ENCODE measurements around the gene AQP3.
"Not testable (repeated sequence)": the region's sequence is repeated elsewhere in the genome, so short reads cannot be mapped to it uniquely, and the experiment has no call there.

AQP3 gene

DNA sequence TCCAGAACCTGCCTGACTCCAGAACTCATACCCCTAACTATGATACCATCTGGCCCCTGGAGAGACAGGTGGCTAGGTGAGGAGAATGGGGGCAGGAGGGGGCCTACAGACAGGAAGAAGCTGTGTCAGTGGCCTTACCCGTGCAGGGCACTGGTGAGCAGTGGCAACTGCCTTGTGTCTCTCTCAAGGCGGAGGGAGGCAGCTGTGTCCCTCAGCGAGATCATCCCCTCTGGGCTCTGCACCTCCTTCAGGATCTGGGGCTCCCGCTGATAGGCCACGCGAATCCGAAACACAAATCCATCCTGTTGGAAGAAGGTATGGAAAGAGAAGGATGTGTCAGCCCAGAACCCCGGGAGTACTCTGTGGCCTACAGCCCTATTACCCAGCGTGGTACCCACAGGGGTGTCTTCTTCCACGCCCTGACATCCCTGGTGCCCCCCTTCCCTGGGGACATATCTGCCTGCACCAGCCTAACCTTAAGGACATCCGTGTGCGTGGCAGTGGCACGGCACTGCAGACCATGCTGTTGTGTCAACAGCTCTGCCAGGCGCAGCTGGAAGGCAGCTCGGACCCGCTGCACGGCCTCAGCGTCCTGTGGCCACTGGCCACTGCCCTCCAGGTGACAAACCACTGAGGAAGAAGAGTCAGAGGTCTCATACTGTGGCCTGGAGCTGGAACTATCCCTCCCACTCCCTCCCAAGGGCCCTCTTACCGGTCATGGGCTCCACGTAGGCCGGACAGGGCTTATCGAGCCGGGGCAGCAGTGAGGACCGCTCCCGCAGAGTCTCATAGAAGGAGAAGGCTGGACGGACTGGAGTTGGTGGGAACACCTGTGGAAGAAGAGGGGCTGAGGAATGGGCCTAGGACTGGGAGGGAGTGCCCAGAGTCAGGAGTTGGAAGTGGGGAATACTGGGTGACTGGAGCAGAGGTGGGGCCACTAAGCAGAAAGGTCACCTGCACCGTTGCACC lies 18.5 kb upstream of the AQP3 start:
- DNase-seq (ENCODE audit: extremely low read depth in 1 of 2, low read depth in 1 of 2): no peak

GRCh38 chr9:33465096-33465495 lies 17.7 kb upstream of the AQP3 start:
- DNase-seq (ENCODE audit: extremely low read depth in 1 of 2, low read depth in 1 of 2): no peak

DNA sequence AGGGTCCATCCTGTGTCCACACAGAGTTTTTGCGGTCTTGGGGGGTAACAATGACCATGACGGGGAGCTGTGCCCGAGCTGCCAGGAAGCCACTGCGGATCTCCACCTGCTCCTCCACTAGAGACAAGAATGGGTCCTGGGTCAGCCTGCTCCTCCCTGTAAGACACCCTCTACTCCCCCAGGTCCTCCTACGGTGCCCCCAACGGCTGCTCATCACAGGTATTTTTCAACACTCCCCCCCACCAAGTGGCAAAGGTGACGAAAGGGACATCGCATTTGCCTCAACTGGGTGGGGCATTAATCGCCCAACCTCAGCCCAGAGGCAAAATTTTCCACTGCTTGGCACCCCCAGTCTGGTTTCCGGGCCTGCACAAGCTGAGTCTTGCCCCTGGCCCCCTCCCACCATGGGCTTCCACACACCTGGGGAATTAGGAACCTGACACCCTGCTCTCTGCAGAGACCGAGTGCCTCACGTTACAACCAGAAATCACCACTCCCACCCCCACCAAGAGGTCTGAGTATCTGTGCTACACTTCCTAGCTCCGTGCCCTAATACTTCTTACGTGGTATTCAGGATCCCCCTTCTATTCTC lies 16.7 kb upstream of the AQP3 start:
- DNase-seq (ENCODE audit: extremely low read depth in 1 of 2, low read depth in 1 of 2): no peak

GRCh38 chr9:33463151-33463550 lies 15.8 kb upstream of the AQP3 start:
- no peak for DNase-seq (ENCODE audit: extremely low read depth in 1 of 2, low read depth in 1 of 2)

GRCh38 chr9:33461492-33461891 lies 14.1 kb upstream of the AQP3 start:
- no peak for DNase-seq (ENCODE audit: extremely low read depth in 1 of 2, low read depth in 1 of 2)

DNA sequence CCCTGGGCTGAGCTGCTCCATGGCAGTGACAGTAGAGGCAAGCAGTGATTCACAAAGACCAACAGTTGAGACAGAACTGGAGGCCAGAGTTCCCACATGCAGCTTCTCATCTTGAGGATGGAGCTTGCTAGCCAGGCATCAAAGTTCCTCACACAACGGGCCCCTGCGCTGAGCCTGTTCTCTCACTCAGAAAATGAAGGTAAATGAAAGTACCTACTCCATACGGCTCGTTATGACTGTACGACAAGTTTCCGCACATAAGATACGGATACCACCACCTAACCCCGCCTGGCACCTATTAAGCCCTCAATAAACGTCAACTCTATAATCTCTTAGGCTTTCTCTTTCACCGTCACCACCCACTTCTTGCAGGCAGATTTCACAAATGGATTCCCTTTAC lies 13.5 kb upstream of the AQP3 start:
- DNase-seq (ENCODE audit: extremely low read depth in 1 of 2, low read depth in 1 of 2): no peak

GRCh38 chr9:33459115-33459514 lies 11.7 kb upstream of the AQP3 start:
- DNase-seq (ENCODE audit: extremely low read depth in 1 of 2, low read depth in 1 of 2): no peak

DNA sequence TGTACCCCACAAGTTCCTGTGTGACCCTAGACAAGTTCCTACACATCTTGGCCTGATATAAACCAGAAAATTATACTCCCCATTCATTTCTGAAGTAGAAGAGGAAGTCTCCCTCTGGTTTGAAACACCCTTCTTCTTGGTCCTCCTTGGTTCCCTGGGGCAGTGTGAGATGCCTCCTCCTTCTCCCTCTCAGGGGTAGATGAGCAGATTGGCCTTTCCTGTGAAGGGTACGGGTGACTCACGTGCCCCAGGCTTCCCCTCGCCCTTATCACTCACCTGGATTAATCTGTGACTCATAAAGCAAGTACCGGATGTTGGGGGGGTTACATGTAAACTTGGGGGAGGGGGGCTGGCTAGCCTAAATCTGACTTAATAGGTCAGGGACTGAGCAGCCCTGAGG lies 11.1 kb upstream of the AQP3 start:
- peak in 1 of 2 donors; percentile 68 for DNase-seq (ENCODE audit: extremely low read depth in 1 of 2, low read depth in 1 of 2)

DNA sequence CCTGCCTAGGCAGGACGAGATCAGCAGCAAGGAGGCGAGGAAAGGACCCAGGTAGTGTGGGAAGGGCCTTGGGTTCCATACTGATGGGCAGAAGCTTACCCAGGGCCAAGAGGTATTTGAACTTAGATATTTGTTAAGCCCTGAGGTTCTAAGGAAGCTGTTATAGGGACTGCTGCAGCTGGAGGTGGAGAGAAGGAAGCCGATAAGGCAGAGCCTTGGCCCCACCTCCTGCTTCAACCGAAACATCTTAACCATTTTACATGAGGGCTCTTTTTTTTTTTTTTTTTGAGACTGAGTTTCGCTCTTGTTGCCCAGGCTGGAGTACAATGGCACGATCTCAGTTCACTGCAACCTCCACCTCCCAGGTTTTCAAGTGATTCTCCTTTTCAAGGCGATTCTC lies 8.6 kb upstream of the AQP3 start:
- DNase-seq (ENCODE audit: extremely low read depth in 1 of 2, low read depth in 1 of 2): no peak

DNA sequence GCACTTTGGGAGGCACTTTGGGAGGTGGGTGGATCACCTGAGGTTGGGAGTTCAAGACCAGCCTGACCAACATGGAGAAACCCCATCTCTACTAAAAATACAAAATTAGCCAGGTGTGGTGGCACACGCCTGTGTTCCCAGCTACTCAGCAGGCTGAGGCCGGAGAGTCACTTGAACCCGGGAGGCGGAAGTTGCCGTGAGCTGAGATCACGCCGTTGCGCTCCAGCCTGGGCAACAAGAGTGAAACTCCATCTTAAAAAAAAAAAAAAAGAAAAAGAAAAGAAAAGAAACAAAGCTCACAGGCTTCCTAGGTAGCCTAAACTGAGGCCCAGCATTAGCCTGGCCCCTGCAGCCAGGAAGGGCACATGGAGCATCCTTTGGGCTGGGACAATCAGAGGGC lies 8.1 kb upstream of the AQP3 start:
- DNase-seq (ENCODE audit: extremely low read depth in 1 of 2, low read depth in 1 of 2): not testable (repeated sequence)

DNA sequence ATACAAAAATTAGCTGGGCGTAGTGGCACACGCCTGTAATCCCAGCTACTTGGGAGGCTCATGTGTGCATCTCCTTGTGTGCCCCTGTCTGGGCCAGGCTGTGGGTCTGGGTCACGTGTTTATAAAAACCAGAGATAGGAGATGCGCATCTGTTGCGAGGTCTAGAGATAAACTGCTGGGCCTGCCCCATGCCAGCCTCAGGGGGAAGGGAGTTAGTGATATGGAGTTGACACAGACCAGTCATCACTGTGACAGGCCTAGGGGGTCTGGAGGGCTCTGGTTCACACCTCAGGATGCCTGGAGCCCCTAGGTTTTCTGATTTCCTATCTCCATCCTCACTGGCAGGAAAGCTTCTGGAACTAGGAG lies 7.3 kb upstream of the AQP3 start:
- DNase-seq (ENCODE audit: extremely low read depth in 1 of 2, low read depth in 1 of 2): not testable (repeated sequence)

- no peak for DNase-seq (ENCODE audit: extremely low read depth in 1 of 2, low read depth in 1 of 2)
Observed at GRCh38 chr9:33453999-33454660, 6.7 kb upstream of the AQP3 start.

- no peak for DNase-seq (ENCODE audit: extremely low read depth in 1 of 2, low read depth in 1 of 2)
Observed at GRCh38 chr9:33453286-33453860, 6.0 kb upstream of the AQP3 start.

DNA sequence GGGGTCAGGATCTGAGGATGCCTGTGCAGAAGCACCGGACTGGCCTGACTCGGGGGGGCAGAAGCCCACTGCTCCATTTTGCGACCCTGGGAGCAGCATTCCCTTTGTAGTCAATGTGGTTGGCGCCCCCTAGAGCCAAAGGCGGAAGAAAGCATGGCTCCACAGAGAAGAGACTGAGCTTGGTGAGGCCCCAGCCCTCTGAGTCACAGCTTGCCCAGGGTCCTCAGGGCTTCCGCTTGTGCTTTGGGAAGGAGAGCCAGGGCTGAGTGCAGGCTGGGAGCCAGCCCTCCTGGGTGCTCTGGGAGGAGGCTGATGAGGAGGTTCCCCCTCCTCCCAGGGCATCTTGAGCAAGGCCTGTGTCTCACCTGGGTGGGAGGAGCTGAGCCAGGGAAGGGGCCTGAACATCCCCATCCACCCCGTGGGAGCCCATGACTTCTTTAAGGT lies 5.5 kb upstream of the AQP3 start:
- peak in 1 of 2 donors; percentile 52 for DNase-seq (ENCODE audit: extremely low read depth in 1 of 2, low read depth in 1 of 2)

DNA sequence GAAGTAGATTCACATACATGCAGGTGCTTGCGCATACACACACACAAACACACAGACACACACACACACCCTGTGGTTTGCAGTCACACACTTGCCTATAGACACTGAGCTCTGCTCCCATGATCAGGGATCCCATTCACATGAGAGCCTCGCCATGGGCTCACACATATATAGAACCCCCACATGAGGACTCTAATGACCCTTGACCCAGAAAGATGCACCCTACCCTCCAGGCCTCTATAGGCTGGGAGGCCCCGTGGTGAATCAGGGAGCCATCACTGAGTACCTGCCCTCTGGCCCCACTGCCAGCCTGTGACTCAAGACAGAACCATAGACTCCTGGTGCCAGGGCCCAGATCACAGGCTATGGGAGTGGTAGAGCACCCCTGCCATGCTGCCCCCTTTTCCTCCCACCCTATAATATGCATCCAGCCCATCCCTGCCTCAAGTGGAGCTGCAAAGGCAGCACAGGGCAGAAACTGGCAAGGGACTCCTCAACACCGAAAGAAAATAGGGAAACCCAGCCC lies 3.3 kb upstream of the AQP3 start:
- no peak for DNase-seq (ENCODE audit: extremely low read depth in 1 of 2, low read depth in 1 of 2)

DNA sequence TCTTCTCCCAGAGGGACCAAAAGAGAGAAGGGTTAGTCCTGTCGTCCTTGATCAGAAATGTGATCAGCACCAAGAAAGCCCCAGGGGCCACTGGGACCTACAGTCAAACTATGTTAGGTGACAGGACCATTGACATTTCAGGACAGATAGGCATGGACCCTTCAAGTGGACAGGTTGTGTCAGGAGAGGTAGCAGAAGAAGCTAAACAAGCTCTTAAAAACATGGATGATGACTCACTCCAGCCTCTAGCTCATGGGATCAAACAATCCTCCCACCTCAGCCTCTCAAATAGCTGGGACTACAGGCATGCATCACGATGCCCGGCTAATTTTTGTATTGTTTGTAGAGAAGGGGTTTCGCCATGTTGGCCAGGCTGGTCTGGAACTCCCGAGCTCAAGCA lies 2.3 kb upstream of the AQP3 start:
- DNase-seq (ENCODE audit: extremely low read depth in 1 of 2, low read depth in 1 of 2): no peak

DNA sequence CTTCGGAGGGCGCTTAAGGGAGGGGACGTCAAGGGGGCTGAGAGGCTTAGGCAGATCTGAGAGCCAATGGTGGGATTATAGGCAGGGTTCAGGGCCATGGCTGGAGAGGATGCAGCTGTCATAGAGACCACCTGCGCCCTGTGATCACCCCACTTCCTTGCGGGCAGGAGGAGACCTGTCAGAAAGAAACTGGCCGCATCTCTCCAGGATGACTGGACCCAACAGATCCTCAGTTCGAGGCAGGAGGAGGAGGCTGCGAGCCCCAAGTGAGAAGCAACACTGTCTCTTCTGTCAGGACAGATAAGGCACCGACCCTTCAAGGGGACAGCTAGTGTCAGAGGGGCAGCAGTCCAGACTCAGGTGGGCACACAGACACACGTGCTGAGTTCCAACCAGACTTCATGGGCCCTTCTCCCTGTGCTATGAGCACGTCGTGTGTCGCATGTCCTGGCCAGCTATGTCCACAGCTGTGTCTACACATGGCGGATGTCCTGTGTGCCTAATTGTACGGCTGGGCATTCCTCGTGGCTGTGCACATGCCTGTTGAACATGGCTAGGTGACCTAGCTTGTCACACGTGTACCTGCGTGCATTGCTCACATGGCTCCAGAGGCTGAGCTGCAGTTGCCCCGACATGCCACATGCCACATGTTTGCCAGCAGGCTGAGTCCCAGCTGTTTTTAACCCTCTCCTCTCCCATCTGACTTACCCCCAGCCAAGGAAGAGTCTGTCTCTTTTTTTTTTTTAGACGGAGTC lies 583 bp upstream of the AQP3 start:
- DNase-seq (ENCODE audit: extremely low read depth in 1 of 2, low read depth in 1 of 2): no peak

DNA sequence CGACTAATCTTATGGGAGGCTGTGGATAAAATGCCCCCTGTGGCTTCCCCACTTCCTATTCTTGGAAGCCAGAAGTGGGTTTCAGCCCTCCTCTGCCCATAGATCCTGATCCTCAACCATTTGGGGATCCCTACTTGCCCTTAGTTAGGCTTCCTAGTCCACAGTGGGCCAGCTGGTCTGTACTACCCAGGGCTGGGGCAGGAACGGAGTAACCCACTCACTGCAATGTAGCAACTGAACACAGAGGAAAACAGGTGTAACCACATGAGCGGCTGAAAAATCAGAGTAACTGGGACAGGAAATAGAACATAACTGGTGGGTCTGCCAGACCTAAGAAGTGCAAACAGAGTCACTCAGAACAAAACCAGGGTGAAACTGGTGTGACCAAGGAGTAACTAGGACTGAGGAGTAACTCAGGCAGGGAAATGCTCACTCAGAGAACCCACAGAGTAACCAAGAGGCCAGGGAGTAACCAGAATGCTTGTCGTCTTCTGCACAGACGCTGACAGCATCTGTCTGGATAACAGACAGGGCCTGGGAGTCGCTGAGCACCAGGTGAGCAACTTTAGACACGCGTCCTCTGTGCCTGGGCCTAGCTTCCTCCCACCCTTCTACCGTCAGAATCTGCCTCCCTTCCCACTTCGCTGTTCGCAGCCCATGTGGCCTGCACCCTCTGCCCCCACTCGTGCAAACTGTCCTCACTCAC lies 1.0 kb downstream of the AQP3 start:
- DNase-seq (ENCODE audit: extremely low read depth in 1 of 2, low read depth in 1 of 2): peak; percentile 27 to 74

- DNase-seq (ENCODE audit: extremely low read depth in 1 of 2, low read depth in 1 of 2): no peak
Observed at GRCh38 chr9:33445389-33446239, 1.8 kb downstream of the AQP3 start.

Data from stimulated activated CD8-positive, alpha-beta memory T cell treated with anti-CD3 and anti-CD28 coated beads, Interleukin-7, amount 100 ng/mL, for 48 hours (primary cell).